ENCODE measurements around the gene NRP1.
A peak's percentile ranks its signal among the peaks of the same experiment; 100 is the strongest.

Gene NRP1

DNA sequence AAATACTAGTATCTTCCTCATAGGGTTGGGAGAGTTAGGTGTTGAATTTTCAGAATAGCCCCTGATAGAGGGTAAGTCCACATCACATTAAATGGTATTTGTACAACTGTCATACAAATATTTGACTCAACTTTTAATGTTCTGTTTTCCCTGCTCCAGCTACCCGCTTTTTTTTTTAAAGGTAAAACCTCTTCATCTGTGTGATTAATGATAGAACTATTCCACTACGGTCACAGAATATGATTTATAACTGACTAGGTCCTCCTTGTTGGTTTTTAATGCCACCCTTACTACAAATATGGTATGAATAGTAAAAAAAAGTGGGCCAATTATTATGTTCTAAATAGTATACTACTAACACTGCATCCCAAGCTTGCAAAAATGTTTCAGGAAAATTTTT, 15.6 kb upstream of the NRP1 start:
- Histone ChIP-seq H3K36me3 (no peaks in the 10 kb centered on the region), H3K27me3 (no peaks in the 10 kb centered on the region), H3K4me1 (peaks cover 0 to 5% (median 0%) of the 10 kb centered on the region in 4 donors), H3K9me3 (no peaks in the 10 kb centered on the region), H3K27ac (no peak overlapping the region), H3K4me3 (no peak overlapping the region)
- DNase-seq = no peak
- TF ChIP-seq, protein P1, sequence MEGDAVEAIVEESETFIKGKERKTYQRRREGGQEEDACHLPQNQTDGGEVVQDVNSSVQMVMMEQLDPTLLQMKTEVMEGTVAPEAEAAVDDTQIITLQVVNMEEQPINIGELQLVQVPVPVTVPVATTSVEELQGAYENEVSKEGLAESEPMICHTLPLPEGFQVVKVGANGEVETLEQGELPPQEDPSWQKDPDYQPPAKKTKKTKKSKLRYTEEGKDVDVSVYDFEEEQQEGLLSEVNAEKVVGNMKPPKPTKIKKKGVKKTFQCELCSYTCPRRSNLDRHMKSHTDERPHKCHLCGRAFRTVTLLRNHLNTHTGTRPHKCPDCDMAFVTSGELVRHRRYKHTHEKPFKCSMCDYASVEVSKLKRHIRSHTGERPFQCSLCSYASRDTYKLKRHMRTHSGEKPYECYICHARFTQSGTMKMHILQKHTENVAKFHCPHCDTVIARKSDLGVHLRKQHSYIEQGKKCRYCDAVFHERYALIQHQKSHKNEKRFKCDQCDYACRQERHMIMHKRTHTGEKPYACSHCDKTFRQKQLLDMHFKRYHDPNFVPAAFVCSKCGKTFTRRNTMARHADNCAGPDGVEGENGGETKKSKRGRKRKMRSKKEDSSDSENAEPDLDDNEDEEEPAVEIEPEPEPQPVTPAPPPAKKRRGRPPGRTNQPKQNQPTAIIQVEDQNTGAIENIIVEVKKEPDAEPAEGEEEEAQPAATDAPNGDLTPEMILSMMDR (IDR thresholded peaks at IDR 0.05) = no peak
- intact Hi-C loops (cut with DNase I; ENCODE audit: low total_unique reads) = no loop called here

DNA sequence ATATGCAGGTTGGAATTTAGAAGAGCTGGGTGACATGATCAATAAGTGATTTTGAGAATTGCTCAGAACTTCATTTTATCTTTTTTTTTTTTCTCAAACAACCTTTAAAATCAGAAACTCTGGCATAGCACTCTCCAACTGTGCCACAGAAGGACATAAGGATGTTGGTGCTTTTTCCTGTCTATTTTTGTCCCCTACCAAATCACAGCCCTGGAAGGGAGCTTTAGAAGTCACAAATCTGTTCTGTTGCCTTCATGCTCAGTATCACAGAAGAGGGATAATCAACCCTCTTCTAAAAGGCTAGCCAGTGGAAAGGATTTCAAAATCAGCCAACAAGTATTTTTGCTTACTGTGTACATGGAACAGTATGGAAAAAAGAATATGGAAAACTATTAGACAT, 14.8 kb upstream of the NRP1 start:
- H3K27ac ChIP-seq = no peak overlapping the region

GRCh38 chr10:33347211-33347610, 12.7 kb upstream of the NRP1 start:
- TF ChIP-seq, protein P1 (IDR thresholded peaks at IDR 0.05) = no peak
- intact Hi-C loops (cut with DNase I; ENCODE audit: low total_unique reads) = no loop called here
- Histone ChIP-seq H3K36me3 (no peaks in the 10 kb centered on the region), H3K4me3 (no peak overlapping the region), H3K4me1 (peaks cover 0 to 8% (median 0%) of the 10 kb centered on the region in 4 donors), H3K27me3 (no peaks in the 10 kb centered on the region), H3K27ac (no peak overlapping the region), H3K9me3 (no peaks in the 10 kb centered on the region)
- DNase-seq = no peak

More for the DNA sequence above, 14.8 kb upstream of the NRP1 start:
- Histone ChIP-seq H3K36me3 (no peaks in the 10 kb centered on the region), H3K4me3 (no peak overlapping the region), H3K9me3 (no peaks in the 10 kb centered on the region), H3K27me3 (no peaks in the 10 kb centered on the region), H3K4me1 (peaks cover 0 to 5% (median 0%) of the 10 kb centered on the region in 4 donors)
- intact Hi-C loops (cut with DNase I; ENCODE audit: low total_unique reads) = no loop called here
- DNase-seq = no peak
- TF ChIP-seq, protein P1 (IDR thresholded peaks at IDR 0.05) = no peak

DNA sequence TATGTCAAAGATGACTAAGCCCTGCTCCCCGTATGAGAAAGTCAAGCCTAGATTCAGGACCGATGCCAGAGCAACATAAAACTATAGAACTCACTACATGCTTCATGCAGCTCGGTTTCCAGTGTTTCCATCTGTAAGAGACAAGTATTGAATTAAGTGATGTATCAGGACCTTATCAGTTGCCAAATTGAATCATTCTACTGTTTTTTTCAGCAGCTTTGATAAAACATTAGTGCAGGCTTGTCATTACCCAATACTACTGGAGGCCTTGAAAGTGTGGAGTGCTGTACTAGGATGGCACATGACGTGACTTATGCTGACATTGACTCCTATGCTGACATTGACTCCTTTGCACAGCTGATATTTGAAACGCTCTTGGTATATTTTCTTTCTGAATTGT, 10.8 kb upstream of the NRP1 start:
- H3K4me1 ChIP-seq = peaks cover 0 to 25% (median 0%) of the 10 kb centered on the region in 4 donors
- no peak overlapping the region for H3K27ac ChIP-seq
- H3K27me3 ChIP-seq = no peaks in the 10 kb centered on the region
- H3K36me3 ChIP-seq = no peaks in the 10 kb centered on the region
- no peak for DNase-seq
- intact Hi-C loops (cut with DNase I; ENCODE audit: low total_unique reads) = no loop called here
- TF ChIP-seq, protein P1 (IDR thresholded peaks at IDR 0.05) = no peak
- no peaks in the 10 kb centered on the region for H3K9me3 ChIP-seq
- no peak overlapping the region for H3K4me3 ChIP-seq

- H3K4me1 ChIP-seq = peaks cover 0 to 25% (median 0%) of the 10 kb centered on the region in 4 donors
- intact Hi-C loops (cut with DNase I; ENCODE audit: low total_unique reads) = no loop called here
- H3K27ac ChIP-seq = no peak overlapping the region
- TF ChIP-seq, protein P1 (IDR thresholded peaks at IDR 0.05) = no peak
- no peaks in the 10 kb centered on the region for H3K36me3 ChIP-seq
- no peaks in the 10 kb centered on the region for H3K9me3 ChIP-seq
- no peaks in the 10 kb centered on the region for H3K27me3 ChIP-seq
- DNase-seq = no peak
- H3K4me3 ChIP-seq = no peak overlapping the region
Measured at GRCh38 chr10:33344676-33345075, 10.2 kb upstream of the NRP1 start.

DNA sequence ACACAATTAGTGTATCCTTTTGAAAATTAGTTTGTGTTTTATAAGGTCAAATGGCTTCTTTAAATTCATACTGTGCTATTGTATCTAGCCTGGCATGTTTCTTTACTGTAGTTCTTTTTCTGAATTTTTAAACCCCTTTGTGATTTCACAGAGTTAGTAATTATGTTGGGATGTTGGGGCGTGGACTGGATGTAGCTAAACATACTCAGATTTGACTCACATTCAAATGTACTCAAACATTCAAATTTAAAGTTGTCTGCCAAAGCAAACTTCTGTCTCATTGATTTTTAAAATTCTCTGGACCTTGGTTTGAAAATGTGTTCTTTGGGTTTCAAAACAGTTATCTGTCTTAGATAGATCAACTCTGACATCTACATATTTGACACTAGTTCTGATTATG, 7.2 kb upstream of the NRP1 start:
- Histone ChIP-seq H3K27me3 (no peaks in the 10 kb centered on the region), H3K27ac (peak overlapping the region in 1 of 2 donors; percentile 26), H3K4me1 (peaks cover 0 to 26% (median 4%) of the 10 kb centered on the region in 4 donors), H3K9me3 (no peaks in the 10 kb centered on the region), H3K4me3 (peak overlapping the region in 1 of 2 donors; percentile 2), H3K36me3 (no peaks in the 10 kb centered on the region)
- TF ChIP-seq, protein P1 (IDR thresholded peaks at IDR 0.05) = no peak
- intact Hi-C loops (cut with DNase I; ENCODE audit: low total_unique reads) = no loop called here
- no peak for DNase-seq
